ENCODE measurements around the gene GAREM1. TPM values are rescaled to one million over a fixed set of nuclear protein-coding genes. Genes with fewer than 3 reads are reported as not detected.
A peak's percentile ranks its signal among the peaks of the same experiment; 100 is the strongest.

Gene GAREM1
- total RNA-seq, 4 donors from 2014 or later = 10.8 to 32.5 (median 18.3) TPM

- Histone ChIP-seq H3K9me3 (no peaks in the 10 kb centered on the region), H3K4me1 (peaks cover 14 to 80% (median 29%) of the 10 kb centered on the region in 3 donors), H3K27ac (peak overlapping the region in 3 of 4 donors; percentile 65 to 89 (median 87)), H3K4me3 (no peak overlapping the region), H3K36me3 (no peaks in the 10 kb centered on the region), H3K27me3 (no peaks in the 10 kb centered on the region)
- intact Hi-C loops (cut with DNase I) = no loop called here
- 72 to 85% methylated on average over 2 of the region's 2 CpGs for WGBS, 2 donors
- no peak for TF ChIP-seq CTCF (IDR thresholded peaks at IDR 0.05)
- no peak for TF ChIP-seq POLR2A (IDR thresholded peaks at IDR 0.05)
- no peak for DNase-seq
Measured at GRCh38 chr18:32381761-32382160, 88.9 kb downstream of the GAREM1 start.

- Histone ChIP-seq H3K27ac (no peak overlapping the region), H3K36me3 (no peaks in the 10 kb centered on the region), H3K27me3 (no peaks in the 10 kb centered on the region), H3K9me3 (no peaks in the 10 kb centered on the region), H3K4me3 (no peak overlapping the region), H3K4me1 (peaks cover 14 to 71% (median 20%) of the 10 kb centered on the region in 3 donors)
- 36 to 50% methylated on average over 1 of the region's 1 CpG for WGBS, 2 donors
- no peak for TF ChIP-seq CTCF (IDR thresholded peaks at IDR 0.05)
- TF ChIP-seq POLR2A (IDR thresholded peaks at IDR 0.05) = no peak
- intact Hi-C loops (cut with DNase I) = no loop called here
- no peak for DNase-seq
Measured at GRCh38 chr18:32380559-32380958, 90.1 kb downstream of the GAREM1 start.

- Histone ChIP-seq H3K4me3 (no peak overlapping the region), H3K9me3 (no peaks in the 10 kb centered on the region), H3K27ac (no peak overlapping the region), H3K4me1 (peaks cover 14 to 71% (median 14%) of the 10 kb centered on the region in 3 donors), H3K27me3 (no peaks in the 10 kb centered on the region), H3K36me3 (no peaks in the 10 kb centered on the region)
- TF ChIP-seq POLR2A (IDR thresholded peaks at IDR 0.05) (no peak), CTCF (IDR thresholded peaks at IDR 0.05) (no peak)
- intact Hi-C loops (cut with DNase I) = no loop called here
- 90 to 92% methylated on average over 3 to 7 of the region's 7 CpGs for WGBS, 2 donors
- DNase-seq = no peak
Measured at GRCh38 chr18:32379891-32380290, 90.8 kb downstream of the GAREM1 start.

- Histone ChIP-seq H3K27me3 (no peaks in the 10 kb centered on the region), H3K4me3 (no peak overlapping the region), H3K4me1 (peaks cover 14 to 71% (median 17%) of the 10 kb centered on the region in 3 donors), H3K9me3 (no peaks in the 10 kb centered on the region), H3K27ac (peak overlapping the region in 2 of 4 donors; percentile 32 to 59), H3K36me3 (no peaks in the 10 kb centered on the region)
- no peak for DNase-seq
- TF ChIP-seq POLR2A (IDR thresholded peaks at IDR 0.05) = no peak
- no peak for TF ChIP-seq CTCF (IDR thresholded peaks at IDR 0.05)
- WGBS, 2 donors = 61 to 70% methylated on average over 3 to 4 of the region's 4 CpGs
- intact Hi-C loops (cut with DNase I) = no loop called here
Measured at GRCh38 chr18:32378705-32379104, 92.0 kb downstream of the GAREM1 start.

- intact Hi-C loops (cut with DNase I) = no loop called here
- peak overlapping the region; percentile 70 to 94 (median 88) for H3K27ac ChIP-seq
- TF ChIP-seq POLR2A (IDR thresholded peaks at IDR 0.05) (no peak), CTCF (IDR thresholded peaks at IDR 0.05) (no peak)
- WGBS, 2 donors = 12 to 23% methylated on average over 3 of the region's 3 CpGs
- no peaks in the 10 kb centered on the region for H3K36me3 ChIP-seq
- no peak for DNase-seq
- H3K27me3 ChIP-seq = no peaks in the 10 kb centered on the region
- peaks cover 9 to 62% (median 17%) of the 10 kb centered on the region in 3 donors for H3K4me1 ChIP-seq
- no peak overlapping the region for H3K4me3 ChIP-seq
- no peaks in the 10 kb centered on the region for H3K9me3 ChIP-seq
Measured at GRCh38 chr18:32373995-32374394, 96.7 kb downstream of the GAREM1 start.
